Activated CD8-positive, alpha-beta T cell treated with anti-CD3 and anti-CD28 coated beads, Interleukin-2, amount 10 ng/mL, durations not matched to agents 7 days and 5 days (primary cell): ENCODE results near the gene FRG2B. TPM values are rescaled to one million over a fixed set of nuclear protein-coding genes. Genes with fewer than 3 reads are reported as not detected.
"Not testable (repeated sequence)": the region's sequence is repeated elsewhere in the genome, so short reads cannot be mapped to it uniquely, and the experiment has no call there.

ENCODE experiments used
- ATAC-seq: fragments of 150-1000 bp; cut with Tn5 transposase; one replicate; pipeline ENCODE4 v1.10.0; 2021; ENCODE audit warnings: moderate library complexity
- CTCF ChIA-PET: fragments of 350-600 bp; sonication (Branson Sonifier 250); formaldehyde crosslinking; loops from one replicate; lab custom pipeline; 2021; ENCODE audit warnings: antibody characterized with exemption; lab: Charles Lee
- POLR2A ChIA-PET: fragments of 350-600 bp; sonication (Branson Sonifier 250); formaldehyde crosslinking; loops from one replicate; lab custom pipeline; 2021; ENCODE audit warnings: antibody characterized with exemption; lab: Charles Lee
- DNase-seq: peaks from one replicate; pipeline ENCODE4 v3.0.0-alpha.2; 2020
- H3K27ac Mint-ChIP-seq: one replicate; pipeline ENCODE4 v1.8.0; 2021; ENCODE audit warnings: mild to moderate bottlenecking, mixed read lengths
- H3K27me3 Mint-ChIP-seq: one replicate; pipeline ENCODE4 v1.8.0; 2021; ENCODE audit warnings: low read depth, mixed read lengths
- H3K36me3 Mint-ChIP-seq: one replicate; pipeline ENCODE4 v1.8.0; 2021; ENCODE audit warnings: low read depth, mixed read lengths
- H3K4me1 Mint-ChIP-seq: one replicate; pipeline ENCODE4 v1.8.0; 2021; ENCODE audit warnings: low read depth, mixed read lengths
- H3K4me3 Mint-ChIP-seq: one replicate; pipeline ENCODE4 v1.8.0; 2021; ENCODE audit warnings: mild to moderate bottlenecking, mixed read lengths
- H3K9me3 Mint-ChIP-seq: one replicate; pipeline ENCODE4 v1.8.0; 2022; ENCODE audit warnings: mixed read lengths; ENCODE audit not compliant: insufficient read depth
- total RNA-seq, 2 experiments: library from RNA; stranded (reverse); gene quantifications; one replicate each; pipeline ENCODE4 v1.2.3, GENCODE V29; 2021

FRG2B gene
- total RNA-seq, 2 experiments from 2014 or later, result not detected

DNA sequence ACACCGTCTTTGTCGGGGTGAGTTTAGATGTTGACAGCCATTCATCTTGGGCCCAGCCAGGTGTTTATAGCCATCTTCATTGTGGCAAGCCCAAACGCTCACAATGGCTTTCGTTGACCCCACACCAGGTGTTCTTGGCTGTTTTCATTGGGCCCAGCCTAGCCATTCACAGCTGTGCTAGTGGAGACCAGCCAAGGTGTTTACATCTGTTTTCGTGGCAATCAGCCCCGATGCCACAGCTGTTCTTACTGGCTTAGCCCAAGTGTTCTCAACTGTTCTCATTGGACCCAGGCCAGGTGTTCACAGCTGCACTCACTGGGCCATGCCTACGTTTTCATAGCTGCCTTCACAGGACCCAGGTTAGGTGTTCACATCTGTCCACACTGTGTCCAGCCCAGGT lies 7.7 kb downstream of the FRG2B start:
- Mint-ChIP-seq H3K36me3 (no peaks in the 10 kb centered on the region), H3K27me3 (peaks cover 12% of the 10 kb centered on the region), H3K9me3 (no peaks in the 10 kb centered on the region), H3K4me3 (no peak overlapping the region), H3K27ac (no peak overlapping the region), H3K4me1 (peaks cover 2% of the 10 kb centered on the region)
- DNase-seq, result no peak
- ATAC-seq, result no peak
- POLR2A ChIA-PET, result no interaction called here
- CTCF ChIA-PET, result no interaction called here

DNA sequence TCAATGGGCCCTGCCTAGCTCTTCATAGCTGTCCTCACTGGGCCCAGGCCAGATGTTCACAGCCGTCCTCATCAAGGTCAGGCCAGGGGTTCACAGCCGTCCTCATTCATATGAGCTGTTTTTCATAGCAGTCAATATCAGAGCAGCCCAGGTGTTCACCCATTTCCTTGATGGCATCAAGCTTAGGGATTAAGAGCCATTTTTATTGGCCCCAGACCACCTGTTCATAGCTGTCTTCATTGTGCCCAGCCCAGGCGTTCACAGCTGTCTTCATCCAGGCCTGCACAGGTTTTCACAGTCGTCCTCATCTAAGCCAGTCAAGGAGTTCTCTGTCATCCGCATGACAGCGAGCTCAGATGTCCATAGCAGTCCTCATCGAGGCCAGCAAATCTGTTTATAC lies 9.4 kb downstream of the FRG2B start:
- H3K4me3 Mint-ChIP-seq, result no peak overlapping the region
- no peaks in the 10 kb centered on the region for H3K9me3 Mint-ChIP-seq
- DNase-seq, result no peak
- H3K27me3 Mint-ChIP-seq, result peaks cover 17% of the 10 kb centered on the region
- no peak for ATAC-seq
- H3K36me3 Mint-ChIP-seq, result no peaks in the 10 kb centered on the region
- ChIA-PET CTCF (interaction anchor here (1.5 to 1.8 kb wide), 2 partner anchors 9 to 179 kb away, joined by 3 to 7 read pairs; no protein-coding TSS in a partner anchor), POLR2A (no interaction called here)
- H3K4me1 Mint-ChIP-seq, result no peaks in the 10 kb centered on the region
- H3K27ac Mint-ChIP-seq, result no peak overlapping the region

DNA sequence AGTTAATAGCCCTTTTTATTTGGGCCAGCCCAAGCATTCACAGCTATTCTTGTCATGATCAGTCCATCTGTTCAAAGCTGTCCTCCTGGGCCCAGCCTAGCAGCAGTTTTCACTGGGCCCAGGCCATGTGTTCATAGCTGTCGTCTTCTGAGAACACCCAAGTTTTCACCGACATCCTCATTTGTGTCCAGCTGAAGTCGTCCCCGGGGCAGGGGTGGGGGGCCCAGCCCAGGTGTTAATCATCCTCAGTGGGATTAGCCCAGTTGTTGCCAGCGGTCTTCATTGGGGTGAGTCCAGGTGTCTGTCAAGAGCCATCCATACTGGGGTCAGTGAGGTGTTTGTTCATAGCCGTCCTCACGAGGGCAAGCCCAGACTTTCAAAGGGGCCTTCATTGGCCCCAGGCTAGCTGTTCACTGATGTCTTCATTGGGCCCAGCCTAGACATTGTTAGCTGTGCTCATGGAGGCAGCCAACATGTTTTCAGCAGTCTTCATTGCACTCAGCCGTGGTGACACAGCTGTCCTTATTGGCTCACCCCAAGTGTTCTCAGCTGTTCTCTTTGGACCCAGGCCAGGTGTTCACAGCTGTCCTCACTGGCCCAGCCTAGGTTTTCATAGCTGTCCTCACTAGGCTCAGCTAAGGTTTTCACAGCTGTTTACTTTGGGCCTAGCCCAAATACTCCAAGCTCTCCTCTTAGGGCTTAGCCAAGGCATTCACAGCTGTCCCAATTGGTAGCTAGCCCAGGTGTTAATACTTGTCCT lies 10.0 kb downstream of the FRG2B start:
- POLR2A ChIA-PET, result no interaction called here
- peaks cover 18% of the 10 kb centered on the region for H3K27me3 Mint-ChIP-seq
- H3K9me3 Mint-ChIP-seq, result no peaks in the 10 kb centered on the region
- CTCF ChIA-PET, result interaction anchor here (1.5 to 1.8 kb wide), 2 partner anchors 9 to 178 kb away, joined by 3 to 7 read pairs; no protein-coding TSS in a partner anchor
- DNase-seq (no peak), ATAC-seq (no peak)
- H3K27ac Mint-ChIP-seq, result no peak overlapping the region
- no peaks in the 10 kb centered on the region for H3K4me1 Mint-ChIP-seq
- no peak overlapping the region for H3K4me3 Mint-ChIP-seq
- H3K36me3 Mint-ChIP-seq, result no peaks in the 10 kb centered on the region

DNA sequence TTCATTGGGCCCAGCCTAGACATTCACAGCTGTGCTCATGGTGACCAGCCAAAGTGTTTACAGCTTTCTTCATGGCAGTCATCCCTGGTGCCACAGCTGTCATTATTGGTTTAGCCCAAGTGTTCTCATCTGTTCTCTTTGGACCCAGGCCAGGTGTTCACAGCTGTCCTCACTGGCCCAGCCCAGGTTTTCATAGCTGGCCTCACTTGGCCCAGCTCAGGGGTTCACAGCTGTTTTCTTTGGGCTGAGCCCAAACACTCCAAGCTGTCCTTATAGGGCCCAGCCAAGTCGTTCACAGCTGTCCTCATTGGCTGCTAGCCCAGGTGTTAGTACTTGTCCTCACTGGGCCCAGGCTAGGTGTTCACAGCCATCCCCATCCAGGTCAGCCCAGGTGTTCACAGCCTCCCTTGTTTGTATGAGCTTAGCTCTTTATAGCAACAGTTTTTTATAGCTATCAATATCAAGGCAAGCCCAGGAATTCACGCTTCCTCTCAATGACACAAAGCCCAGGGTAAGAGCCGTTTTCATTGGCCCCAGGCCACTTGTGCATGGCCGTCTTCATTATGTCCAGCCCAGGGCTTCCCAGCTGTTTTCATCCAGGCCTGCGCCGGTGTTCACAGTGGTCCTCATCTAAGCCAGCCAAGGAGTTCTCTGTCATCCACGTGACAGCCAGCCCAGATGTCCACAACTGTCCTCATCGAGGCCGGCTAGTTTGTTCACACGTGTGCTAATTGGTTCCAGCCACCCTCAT lies 11.6 kb downstream of the FRG2B start:
- Mint-ChIP-seq H3K4me3 (no peak overlapping the region), H3K36me3 (no peaks in the 10 kb centered on the region), H3K9me3 (no peaks in the 10 kb centered on the region), H3K27ac (no peak overlapping the region), H3K4me1 (no peaks in the 10 kb centered on the region), H3K27me3 (peaks cover 19% of the 10 kb centered on the region)
- ChIA-PET POLR2A (interaction anchor here (1.0 kb wide), 1 partner anchor 227 kb away, joined by 3 read pairs; no protein-coding TSS in a partner anchor), CTCF (interaction anchor here (1.2 kb wide), 1 partner anchor 94 kb away, joined by 3 read pairs; no protein-coding TSS in a partner anchor)
- ATAC-seq (no peak), DNase-seq (no peak)

DNA sequence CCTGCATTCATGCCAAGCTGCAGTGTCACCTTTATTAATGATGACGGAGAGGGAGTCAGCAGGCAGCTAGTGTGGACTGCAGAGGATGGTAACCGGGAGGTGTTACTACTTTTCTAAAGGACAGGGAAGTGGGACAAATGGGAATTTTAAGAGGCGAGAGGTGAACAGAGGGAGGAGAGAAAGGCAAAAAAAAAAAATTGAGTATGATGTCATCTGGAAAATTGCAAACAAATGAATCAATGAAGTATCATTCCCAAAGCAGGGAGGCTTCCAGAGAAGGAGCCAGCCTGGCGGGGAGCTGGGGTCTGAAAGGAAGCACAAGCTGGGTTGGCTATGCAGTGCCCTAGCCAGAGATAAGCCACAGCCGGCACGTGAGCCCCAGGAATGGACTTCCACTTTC lies 12.9 kb downstream of the FRG2B start:
- ChIA-PET CTCF (interaction anchor here (1.2 kb wide), 1 partner anchor 93 kb away, joined by 3 read pairs; no protein-coding TSS in a partner anchor), POLR2A (no interaction called here)
- no peak overlapping the region for H3K4me3 Mint-ChIP-seq
- no peaks in the 10 kb centered on the region for H3K36me3 Mint-ChIP-seq
- no peak for DNase-seq
- H3K27ac Mint-ChIP-seq, result no peak overlapping the region
- H3K4me1 Mint-ChIP-seq, result no peaks in the 10 kb centered on the region
- H3K9me3 Mint-ChIP-seq, result no peaks in the 10 kb centered on the region
- peaks cover 24% of the 10 kb centered on the region for H3K27me3 Mint-ChIP-seq
- ATAC-seq, result no peak

DNA sequence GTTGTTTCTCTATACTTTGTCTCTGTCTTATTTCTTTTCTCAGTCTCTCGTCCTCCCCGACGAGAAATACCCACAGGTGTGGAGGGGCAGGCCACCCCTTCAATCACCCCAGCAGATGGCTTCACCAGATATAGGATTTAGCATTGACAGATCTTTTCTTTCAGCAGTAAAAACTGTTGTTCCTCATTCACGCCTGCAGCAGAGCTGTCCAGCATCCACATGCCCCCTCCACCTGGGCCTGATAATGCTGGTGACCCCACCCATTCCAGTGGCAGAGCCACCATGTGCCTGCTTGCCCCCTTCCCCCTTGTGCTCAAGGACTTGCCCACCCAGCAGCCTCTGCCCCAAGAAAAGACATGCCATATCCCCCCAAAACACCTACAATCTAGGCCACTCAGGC lies 15.5 kb downstream of the FRG2B start:
- Mint-ChIP-seq H3K4me1 (no peaks in the 10 kb centered on the region), H3K27ac (no peak overlapping the region), H3K27me3 (peaks cover 41% of the 10 kb centered on the region), H3K4me3 (no peak overlapping the region), H3K36me3 (no peaks in the 10 kb centered on the region), H3K9me3 (peaks cover 10% of the 10 kb centered on the region)
- CTCF ChIA-PET, result no interaction called here
- DNase-seq (no peak), ATAC-seq (no peak)
- POLR2A ChIA-PET, result no interaction called here

DNA sequence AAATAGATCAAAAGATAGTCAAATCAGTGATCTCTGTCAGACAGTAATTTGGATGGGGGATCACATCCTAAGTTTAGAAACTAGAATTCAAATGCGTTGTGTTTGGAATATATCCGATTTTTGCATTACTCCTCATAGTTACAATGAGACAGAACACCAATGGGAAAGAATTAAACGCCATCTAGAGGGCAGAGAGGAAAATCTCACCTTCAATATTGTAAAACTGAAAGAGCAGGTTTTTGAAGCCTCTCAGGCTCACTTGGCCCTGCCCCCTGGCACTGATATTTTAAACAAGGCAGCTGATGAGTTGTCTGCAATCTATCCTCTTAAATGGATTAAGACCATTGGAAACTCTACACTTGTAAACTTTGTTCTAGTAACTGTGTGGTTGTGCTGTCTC lies 17.7 kb downstream of the FRG2B start:
- no peak for DNase-seq
- POLR2A ChIA-PET, result no interaction called here
- peaks cover 51% of the 10 kb centered on the region for H3K27me3 Mint-ChIP-seq
- H3K9me3 Mint-ChIP-seq, result peaks cover 10% of the 10 kb centered on the region
- CTCF ChIA-PET, result interaction anchor here (0.9 to 1.6 kb wide), 2 partner anchors 11 to 170 kb away, joined by 4 read pairs; no protein-coding TSS in a partner anchor
- H3K4me1 Mint-ChIP-seq, result no peaks in the 10 kb centered on the region
- no peak for ATAC-seq
- H3K4me3 Mint-ChIP-seq, result no peak overlapping the region
- no peaks in the 10 kb centered on the region for H3K36me3 Mint-ChIP-seq
- H3K27ac Mint-ChIP-seq, result no peak overlapping the region

DNA sequence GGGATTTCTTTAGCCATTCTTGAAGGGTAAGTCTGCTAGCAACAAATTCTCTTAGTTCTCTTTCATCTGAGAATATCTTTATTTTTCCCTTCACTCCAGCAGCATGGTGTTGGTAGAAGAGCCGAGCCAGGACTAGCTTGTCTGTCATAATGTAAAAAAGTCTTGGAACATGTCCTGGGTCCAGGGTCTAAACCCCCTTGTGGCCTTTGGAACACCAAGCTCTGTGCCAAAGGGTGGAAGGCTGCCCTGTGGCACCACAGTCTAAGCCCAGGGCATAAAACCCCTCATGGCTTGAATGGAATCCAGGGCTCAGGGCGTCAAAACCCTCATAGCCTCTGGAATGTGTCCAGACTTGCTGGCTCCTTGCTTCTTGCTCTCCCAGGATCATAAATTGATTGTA lies 23.2 kb downstream of the FRG2B start:
- POLR2A ChIA-PET, H3K27ac Mint-ChIP-seq, H3K36me3 Mint-ChIP-seq, H3K4me3 Mint-ChIP-seq, ATAC-seq, H3K4me1 Mint-ChIP-seq, CTCF ChIA-PET, DNase-seq: not testable (repeated sequence)
- Mint-ChIP-seq H3K9me3 (peaks cover 10% of the 10 kb centered on the region), H3K27me3 (peaks cover 58% of the 10 kb centered on the region)

DNA sequence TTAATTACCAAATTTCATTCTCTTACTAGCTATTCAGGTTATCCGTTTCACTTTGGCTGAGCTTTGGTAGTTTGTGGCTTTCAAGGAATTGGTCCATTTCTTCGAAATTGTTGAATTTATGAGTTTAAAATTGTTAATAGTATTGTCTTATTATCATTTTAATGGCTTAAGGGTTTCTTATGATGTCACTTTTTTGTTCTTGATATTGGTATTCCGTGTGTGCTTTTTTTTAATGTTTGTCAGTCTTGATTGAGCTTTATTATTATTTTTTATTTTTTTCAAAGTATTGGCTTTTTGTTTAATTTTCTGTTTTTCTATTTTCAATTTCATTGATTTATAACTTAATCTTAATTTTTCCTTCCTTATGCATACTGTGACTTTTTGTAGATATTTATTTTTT lies 25.9 kb downstream of the FRG2B start:
- CTCF ChIA-PET, result interaction anchor here (1.2 kb wide), 1 partner anchor 162 kb away, joined by 5 read pairs; no protein-coding TSS in a partner anchor
- POLR2A ChIA-PET, result no interaction called here
- Mint-ChIP-seq H3K4me3 (no peak overlapping the region), H3K9me3 (no peaks in the 10 kb centered on the region), H3K27ac (no peak overlapping the region), H3K36me3 (no peaks in the 10 kb centered on the region), H3K4me1 (no peaks in the 10 kb centered on the region), H3K27me3 (peaks cover 51% of the 10 kb centered on the region)
- ATAC-seq (no peak), DNase-seq (no peak)

DNA sequence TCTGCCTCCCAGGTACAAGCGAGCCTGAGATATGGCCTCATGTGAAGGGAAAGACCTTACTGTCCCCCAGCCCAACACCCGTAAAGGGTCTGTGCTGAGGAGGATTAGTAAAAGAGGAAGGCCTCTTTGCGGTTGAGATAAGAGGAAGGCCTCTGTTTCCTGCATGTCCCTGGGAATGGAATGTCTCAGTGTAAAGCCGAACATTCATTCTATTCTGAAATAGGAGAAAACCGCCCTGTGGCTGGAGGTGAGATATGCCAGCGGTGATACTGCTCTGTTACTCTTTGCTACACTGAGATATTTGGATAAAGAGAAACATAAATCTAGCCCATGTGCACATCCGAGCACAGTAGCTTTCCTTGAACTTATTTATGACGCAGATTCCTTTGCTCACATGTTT lies 26.7 kb downstream of the FRG2B start:
- POLR2A ChIA-PET, H3K4me1 Mint-ChIP-seq, H3K4me3 Mint-ChIP-seq, ATAC-seq, H3K36me3 Mint-ChIP-seq, H3K27ac Mint-ChIP-seq, H3K9me3 Mint-ChIP-seq, DNase-seq: not testable (repeated sequence)
- CTCF ChIA-PET, result interaction anchor here (1.2 kb wide), 1 partner anchor 161 kb away, joined by 5 read pairs; no protein-coding TSS in a partner anchor
- peaks cover 51% of the 10 kb centered on the region for H3K27me3 Mint-ChIP-seq

DNA sequence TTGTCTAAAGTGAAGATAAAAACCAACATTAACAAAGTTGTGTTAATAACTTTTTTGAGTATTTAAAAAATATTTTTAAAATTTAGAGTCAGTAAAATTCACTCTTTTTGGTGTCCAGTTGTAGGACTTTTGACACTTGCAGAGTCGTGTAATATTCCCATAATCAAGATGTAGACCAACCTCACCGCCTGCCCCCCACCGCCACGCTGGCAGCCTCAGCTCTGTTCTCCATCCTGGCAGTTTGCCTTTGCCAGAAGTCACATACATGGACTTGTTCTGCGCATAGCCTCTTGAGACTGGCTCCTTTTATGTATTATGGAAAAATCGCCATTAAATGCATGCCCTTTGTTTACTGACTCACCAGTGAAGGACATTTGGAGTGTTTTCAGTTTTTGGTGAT lies 33.9 kb downstream of the FRG2B start:
- no peak overlapping the region for H3K27ac Mint-ChIP-seq
- H3K4me3 Mint-ChIP-seq, result no peak overlapping the region
- no peaks in the 10 kb centered on the region for H3K36me3 Mint-ChIP-seq
- ChIA-PET CTCF (no interaction called here), POLR2A (no interaction called here)
- H3K27me3 Mint-ChIP-seq, result peaks cover 37% of the 10 kb centered on the region
- H3K9me3 Mint-ChIP-seq, result no peaks in the 10 kb centered on the region
- H3K4me1 Mint-ChIP-seq, result no peaks in the 10 kb centered on the region
- DNase-seq, result no peak
- ATAC-seq, result no peak

DNA sequence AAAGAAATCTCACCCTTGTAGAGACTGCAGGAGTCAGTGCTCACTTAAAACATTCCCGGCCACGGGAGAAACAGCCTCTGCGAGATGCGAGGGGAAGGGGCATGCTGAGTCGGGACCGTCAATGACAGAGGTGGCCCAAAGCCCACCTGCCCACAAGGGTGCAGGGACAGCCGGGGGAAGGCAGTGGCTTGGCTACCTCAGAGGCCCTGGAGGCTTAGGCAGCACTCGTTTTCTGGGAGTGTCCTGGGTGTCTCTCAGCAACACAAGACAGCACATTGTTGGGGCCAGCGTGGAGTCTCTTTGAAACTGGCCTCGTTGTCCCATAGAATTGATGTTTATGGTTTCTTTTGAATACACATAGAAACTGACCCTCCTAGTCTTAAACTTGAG lies 35.6 kb downstream of the FRG2B start:
- ChIA-PET POLR2A (no interaction called here), CTCF (no interaction called here)
- peaks cover 31% of the 10 kb centered on the region for H3K27me3 Mint-ChIP-seq
- no peaks in the 10 kb centered on the region for H3K4me1 Mint-ChIP-seq
- no peaks in the 10 kb centered on the region for H3K9me3 Mint-ChIP-seq
- DNase-seq, result no peak
- ATAC-seq, result no peak
- H3K36me3 Mint-ChIP-seq, result no peaks in the 10 kb centered on the region
- no peak overlapping the region for H3K27ac Mint-ChIP-seq
- no peak overlapping the region for H3K4me3 Mint-ChIP-seq
